SK-N-SH treated with all-trans-retinoic acid at 6 μM for 48 hours (cell line): ENCODE results near the gene AREL1.

Experiments used
- ATAC-seq: fragments of 200-7000 bp; cut with Tn5 transposase; 3 replicates; pipeline ENCODE4 v1.9.1; 2020; ENCODE audit warnings: mild to moderate bottlenecking, moderate library complexity
- ARNTL ChIP-seq: fragments of 450-650 bp; formaldehyde crosslinking; IDR thresholded peaks from 2 replicates; pipeline ENCODE4 v1.5.0; 2020; ENCODE audit warnings: low read depth, mild to moderate bottlenecking, moderate library complexity, borderline replicate concordance
- BACH2 ChIP-seq: fragments of 250-450 bp; sonication (Bioruptor Pico); IDR thresholded peaks from 2 replicates; pipeline ENCODE4 v1.9.0; 2021; ENCODE audit warnings: mild to moderate bottlenecking, borderline replicate concordance
- CSDC2 ChIP-seq: fragments of 250-450 bp; sonication (Bioruptor Pico); IDR thresholded peaks from 2 replicates; pipeline ENCODE4 v1.5.0; 2020; ENCODE audit warnings: mild to moderate bottlenecking, moderate library complexity
- ESRRG ChIP-seq: fragments of 250-450 bp; sonication (Bioruptor Pico); IDR thresholded peaks from 2 replicates; pipeline ENCODE4 v1.6.1; 2021; ENCODE audit warnings: mild to moderate bottlenecking
- ISL1 ChIP-seq: fragments of 250-450 bp; sonication (Bioruptor Pico); IDR thresholded peaks from 2 replicates; pipeline ENCODE4 v2.1.2; 2022; ENCODE audit warnings: mild to moderate bottlenecking, moderate library complexity
- OSR1 ChIP-seq: fragments of 250-450 bp; sonication (Bioruptor Pico); IDR thresholded peaks from 2 replicates; pipeline ENCODE4 v1.8.0; 2022; ENCODE audit warnings: moderate library complexity, mild to moderate bottlenecking, inconsistent platforms
- POU6F1 ChIP-seq: fragments of 250-450 bp; sonication (Bioruptor Pico); IDR thresholded peaks from 2 replicates; pipeline ENCODE4 v1.8.0; 2021; ENCODE audit warnings: low read depth, mild to moderate bottlenecking, moderate library complexity, borderline replicate concordance
- PPARA ChIP-seq: fragments of 250-450 bp; sonication (Bioruptor Pico); IDR thresholded peaks from 2 replicates; pipeline ENCODE4 v1.5.0; 2020; ENCODE audit warnings: mild to moderate bottlenecking, borderline replicate concordance
- RARB ChIP-seq: fragments of 250-450 bp; sonication (Bioruptor Pico); IDR thresholded peaks from 2 replicates; pipeline ENCODE4 v1.8.0; 2021; ENCODE audit warnings: mild to moderate bottlenecking, moderate library complexity
- SNAI2 ChIP-seq: fragments of 250-450 bp; sonication (Bioruptor Pico); IDR thresholded peaks from 2 replicates; pipeline ENCODE4 v1.5.0; 2020; ENCODE audit warnings: mild to moderate bottlenecking, moderate library complexity
- TCF4 ChIP-seq: fragments of 250-450 bp; sonication (Bioruptor Pico); IDR thresholded peaks from 2 replicates; pipeline ENCODE4 v1.8.0; 2021; ENCODE audit warnings: mild to moderate bottlenecking, moderate library complexity, borderline replicate concordance
- TOX ChIP-seq: fragments of 250-450 bp; sonication (Bioruptor Pico); IDR thresholded peaks from 2 replicates; pipeline ENCODE4 v1.8.0; 2021; ENCODE audit warnings: mild to moderate bottlenecking, moderate library complexity, borderline replicate concordance
- ZFP3 ChIP-seq: fragments of 250-450 bp; sonication (Bioruptor Pico); IDR thresholded peaks from 2 replicates; pipeline ENCODE4 v1.5.0; 2020; ENCODE audit warnings: mild to moderate bottlenecking, moderate library complexity
- ZFP30 ChIP-seq: fragments of 450-650 bp; formaldehyde crosslinking; IDR thresholded peaks from 2 replicates; pipeline ENCODE4 v1.5.0; 2022; ENCODE audit warnings: mild to moderate bottlenecking, moderate library complexity
- ZNF565 ChIP-seq: fragments of 450-650 bp; formaldehyde crosslinking; conservative IDR thresholded peaks from 2 replicates; pipeline ENCODE4 v1.5.0; 2020; ENCODE audit warnings: low read depth, mild to moderate bottlenecking, moderate library complexity
- ZNF70 ChIP-seq: fragments of 450-650 bp; formaldehyde crosslinking; IDR thresholded peaks from 2 replicates; pipeline ENCODE4 v1.5.0; 2020; ENCODE audit warnings: mild to moderate bottlenecking, moderate library complexity
- ZNF8 ChIP-seq: fragments of 450-650 bp; formaldehyde crosslinking; IDR thresholded peaks from 2 replicates; pipeline ENCODE4 v1.5.0; 2020; ENCODE audit warnings: mild to moderate bottlenecking, moderate library complexity
- TF ChIP-seq, protein P1 (sequence below): fragments of 250-450 bp; sonication (Bioruptor Pico); IDR thresholded peaks from 2 replicates; pipeline ENCODE4 v1.5.1; 2021; ENCODE audit warnings: mild to moderate bottlenecking, moderate library complexity
- TF ChIP-seq, protein P2 (sequence below): fragments of 250-450 bp; sonication (Bioruptor Pico); IDR thresholded peaks from 2 replicates; pipeline ENCODE4 v1.5.1; 2020; ENCODE audit warnings: low read depth, mild to moderate bottlenecking, moderate library complexity
- TF ChIP-seq, protein P3 (sequence below): fragments of 250-450 bp; sonication (Bioruptor Pico); IDR thresholded peaks from 2 replicates; pipeline ENCODE4 v1.8.0; 2020; ENCODE audit warnings: mild to moderate bottlenecking, moderate library complexity, borderline replicate concordance

Gene AREL1

GRCh38 chr14:74695406-74695805 is 17.5 kb downstream of the AREL1 start:
- TF ChIP-seq SNAI2 (CRISPR knock-in tag), result no peak
- no peak for TF ChIP-seq ARNTL (CRISPR knock-in tag)
- no peak for TF ChIP-seq OSR1
- no peak for ATAC-seq

DNA sequence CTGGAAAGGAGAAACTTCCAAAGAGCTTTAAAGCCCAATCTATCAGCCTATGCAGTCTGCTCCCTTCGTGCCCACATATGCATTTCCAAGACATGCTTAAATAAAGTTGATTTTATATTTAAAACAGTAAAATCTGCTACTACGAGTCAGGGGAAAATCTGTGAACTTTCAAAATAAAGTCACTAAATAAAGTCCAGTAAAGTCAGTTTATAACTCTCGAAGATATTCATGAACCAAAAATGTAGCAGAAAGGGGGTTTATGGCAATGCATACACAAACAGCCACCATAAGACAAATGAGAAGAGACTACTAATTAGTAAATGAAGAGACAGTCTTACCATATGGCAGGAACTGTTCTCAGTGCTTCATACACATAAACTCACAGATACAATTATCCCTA is 19.7 kb downstream of the AREL1 start:
- TF ChIP-seq, protein P1, sequence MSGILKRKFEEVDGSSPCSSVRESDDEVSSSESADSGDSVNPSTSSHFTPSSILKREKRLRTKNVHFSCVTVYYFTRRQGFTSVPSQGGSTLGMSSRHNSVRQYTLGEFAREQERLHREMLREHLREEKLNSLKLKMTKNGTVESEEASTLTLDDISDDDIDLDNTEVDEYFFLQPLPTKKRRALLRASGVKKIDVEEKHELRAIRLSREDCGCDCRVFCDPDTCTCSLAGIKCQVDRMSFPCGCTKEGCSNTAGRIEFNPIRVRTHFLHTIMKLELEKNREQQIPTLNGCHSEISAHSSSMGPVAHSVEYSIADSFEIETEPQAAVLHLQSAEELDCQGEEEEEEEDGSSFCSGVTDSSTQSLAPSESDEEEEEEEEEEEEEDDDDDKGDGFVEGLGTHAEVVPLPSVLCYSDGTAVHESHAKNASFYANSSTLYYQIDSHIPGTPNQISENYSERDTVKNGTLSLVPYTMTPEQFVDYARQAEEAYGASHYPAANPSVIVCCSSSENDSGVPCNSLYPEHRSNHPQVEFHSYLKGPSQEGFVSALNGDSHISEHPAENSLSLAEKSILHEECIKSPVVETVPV (CRISPR knock-in tag), result no peak
- no peak for TF ChIP-seq ZNF565 (CRISPR knock-in tag)
- TF ChIP-seq ESRRG (CRISPR knock-in tag), result no peak
- TF ChIP-seq TCF4 (CRISPR knock-in tag), result no peak
- TF ChIP-seq, protein P2, sequence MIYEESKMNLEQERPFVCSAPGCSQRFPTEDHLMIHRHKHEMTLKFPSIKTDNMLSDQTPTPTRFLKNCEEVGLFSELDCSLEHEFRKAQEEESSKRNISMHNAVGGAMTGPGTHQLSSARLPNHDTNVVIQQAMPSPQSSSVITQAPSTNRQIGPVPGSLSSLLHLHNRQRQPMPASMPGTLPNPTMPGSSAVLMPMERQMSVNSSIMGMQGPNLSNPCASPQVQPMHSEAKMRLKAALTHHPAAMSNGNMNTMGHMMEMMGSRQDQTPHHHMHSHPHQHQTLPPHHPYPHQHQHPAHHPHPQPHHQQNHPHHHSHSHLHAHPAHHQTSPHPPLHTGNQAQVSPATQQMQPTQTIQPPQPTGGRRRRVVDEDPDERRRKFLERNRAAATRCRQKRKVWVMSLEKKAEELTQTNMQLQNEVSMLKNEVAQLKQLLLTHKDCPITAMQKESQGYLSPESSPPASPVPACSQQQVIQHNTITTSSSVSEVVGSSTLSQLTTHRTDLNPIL (CRISPR knock-in tag), result no peak
- no peak for TF ChIP-seq ZFP3 (CRISPR knock-in tag)
- TF ChIP-seq ZFP30, result no peak
- TF ChIP-seq TOX, result no peak
- TF ChIP-seq RARB (CRISPR knock-in tag), result no peak
- TF ChIP-seq, protein P3, sequence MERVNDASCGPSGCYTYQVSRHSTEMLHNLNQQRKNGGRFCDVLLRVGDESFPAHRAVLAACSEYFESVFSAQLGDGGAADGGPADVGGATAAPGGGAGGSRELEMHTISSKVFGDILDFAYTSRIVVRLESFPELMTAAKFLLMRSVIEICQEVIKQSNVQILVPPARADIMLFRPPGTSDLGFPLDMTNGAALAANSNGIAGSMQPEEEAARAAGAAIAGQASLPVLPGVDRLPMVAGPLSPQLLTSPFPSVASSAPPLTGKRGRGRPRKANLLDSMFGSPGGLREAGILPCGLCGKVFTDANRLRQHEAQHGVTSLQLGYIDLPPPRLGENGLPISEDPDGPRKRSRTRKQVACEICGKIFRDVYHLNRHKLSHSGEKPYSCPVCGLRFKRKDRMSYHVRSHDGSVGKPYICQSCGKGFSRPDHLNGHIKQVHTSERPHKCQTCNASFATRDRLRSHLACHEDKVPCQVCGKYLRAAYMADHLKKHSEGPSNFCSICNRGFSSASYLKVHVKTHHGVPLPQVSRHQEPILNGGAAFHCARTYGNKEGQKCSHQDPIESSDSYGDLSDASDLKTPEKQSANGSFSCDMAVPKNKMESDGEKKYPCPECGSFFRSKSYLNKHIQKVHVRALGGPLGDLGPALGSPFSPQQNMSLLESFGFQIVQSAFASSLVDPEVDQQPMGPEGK (CRISPR knock-in tag), result no peak
- TF ChIP-seq ZNF8, result no peak
- TF ChIP-seq SNAI2 (CRISPR knock-in tag), result no peak
- no peak for TF ChIP-seq ZNF70 (CRISPR knock-in tag)
- TF ChIP-seq ARNTL (CRISPR knock-in tag), result no peak
- TF ChIP-seq PPARA, result no peak
- no peak for TF ChIP-seq CSDC2
- no peak for TF ChIP-seq POU6F1
- ATAC-seq, result no peak

DNA sequence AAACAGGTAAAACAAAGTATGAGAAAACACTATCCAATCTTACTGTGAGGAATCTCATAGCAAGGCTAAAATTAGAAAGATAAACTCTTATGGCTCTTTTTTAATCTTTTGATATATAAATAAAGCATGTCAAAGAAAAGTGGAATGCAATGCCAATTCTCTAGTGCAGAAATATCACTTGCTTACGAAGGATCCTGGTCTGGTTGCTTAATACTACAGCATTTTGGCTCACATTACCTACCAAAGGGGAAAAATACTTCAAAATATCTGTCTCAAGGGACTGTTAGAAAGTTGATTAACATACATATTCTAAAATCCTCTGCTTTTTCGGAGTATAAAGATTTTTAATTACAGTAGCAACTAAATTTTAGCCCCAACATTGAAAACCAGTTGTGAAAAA is 21.4 kb downstream of the AREL1 start:
- no peak for TF ChIP-seq PPARA
- ATAC-seq, result no peak

DNA sequence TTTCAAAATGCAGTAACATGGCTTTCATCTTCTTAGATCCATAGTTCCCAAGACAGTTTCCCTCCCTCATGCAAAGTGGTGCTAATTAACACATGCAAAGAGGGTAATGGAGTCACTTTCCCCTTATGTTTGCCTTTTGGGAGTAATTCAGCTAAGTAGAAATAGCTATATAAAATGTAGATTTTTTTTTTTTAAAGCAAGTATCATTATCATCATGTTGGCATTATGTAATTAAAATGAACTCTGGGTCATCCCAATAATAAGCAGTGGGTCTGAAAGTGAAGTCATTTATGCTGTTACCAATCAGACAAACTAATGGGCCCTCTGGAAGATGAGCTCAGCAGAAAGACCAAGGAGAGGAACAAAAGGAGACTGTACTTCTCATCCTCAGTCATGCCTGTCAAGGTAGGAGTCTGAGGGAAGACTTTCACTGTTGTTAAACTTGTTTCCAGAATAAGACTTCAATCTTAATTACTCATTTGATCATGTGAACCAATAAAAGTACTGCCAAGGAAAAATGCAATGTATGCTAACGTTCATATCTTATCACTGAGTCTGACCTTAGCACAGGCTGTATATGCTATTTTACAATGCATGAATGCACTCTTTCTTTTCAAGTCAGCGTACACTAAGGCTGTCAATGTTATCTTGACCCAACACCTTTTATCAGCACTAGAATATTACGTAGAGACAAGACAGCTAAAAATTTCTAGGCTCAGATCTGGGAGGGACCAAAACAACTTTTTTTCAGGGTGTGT is 26.8 kb downstream of the AREL1 start:
- no peak for ATAC-seq
- no peak for TF ChIP-seq ZNF565 (CRISPR knock-in tag)
- TF ChIP-seq, protein P3 (CRISPR knock-in tag), result no peak
- no peak for TF ChIP-seq ISL1 (CRISPR knock-in tag)
- no peak for TF ChIP-seq BACH2 (CRISPR knock-in tag)
- no peak for TF ChIP-seq ARNTL (CRISPR knock-in tag)
- no peak for TF ChIP-seq SNAI2 (CRISPR knock-in tag)
- no peak for TF ChIP-seq TOX
- TF ChIP-seq, protein P1 (CRISPR knock-in tag), result no peak
- no peak for TF ChIP-seq RARB (CRISPR knock-in tag)
- no peak for TF ChIP-seq ZFP3 (CRISPR knock-in tag)
